ENCODE results near the gene PALLD. TPM values are rescaled to one million over a fixed set of nuclear protein-coding genes. Genes with fewer than 3 reads are reported as not detected.

Gene PALLD
- total RNA-seq, 4 donors from 2014 or later: 266 to 761 (median 441) TPM

GRCh38 chr4:168773388-168774195 lies 276.7 kb downstream of the PALLD start:
- no peak for DNase-seq
- Histone ChIP-seq H3K36me3 (no peaks in the 10 kb centered on the region), H3K4me3 (no peak overlapping the region), H3K4me1 (no peaks in the 10 kb centered on the region), H3K27ac (no peak overlapping the region), H3K9me3 (peaks cover 0 to 11% of the 10 kb centered on the region in 2 donors), H3K27me3 (no peaks in the 10 kb centered on the region)
- no peak for TF ChIP-seq POLR2A (IDR thresholded peaks at IDR 0.05)
- TF ChIP-seq, protein P1, sequence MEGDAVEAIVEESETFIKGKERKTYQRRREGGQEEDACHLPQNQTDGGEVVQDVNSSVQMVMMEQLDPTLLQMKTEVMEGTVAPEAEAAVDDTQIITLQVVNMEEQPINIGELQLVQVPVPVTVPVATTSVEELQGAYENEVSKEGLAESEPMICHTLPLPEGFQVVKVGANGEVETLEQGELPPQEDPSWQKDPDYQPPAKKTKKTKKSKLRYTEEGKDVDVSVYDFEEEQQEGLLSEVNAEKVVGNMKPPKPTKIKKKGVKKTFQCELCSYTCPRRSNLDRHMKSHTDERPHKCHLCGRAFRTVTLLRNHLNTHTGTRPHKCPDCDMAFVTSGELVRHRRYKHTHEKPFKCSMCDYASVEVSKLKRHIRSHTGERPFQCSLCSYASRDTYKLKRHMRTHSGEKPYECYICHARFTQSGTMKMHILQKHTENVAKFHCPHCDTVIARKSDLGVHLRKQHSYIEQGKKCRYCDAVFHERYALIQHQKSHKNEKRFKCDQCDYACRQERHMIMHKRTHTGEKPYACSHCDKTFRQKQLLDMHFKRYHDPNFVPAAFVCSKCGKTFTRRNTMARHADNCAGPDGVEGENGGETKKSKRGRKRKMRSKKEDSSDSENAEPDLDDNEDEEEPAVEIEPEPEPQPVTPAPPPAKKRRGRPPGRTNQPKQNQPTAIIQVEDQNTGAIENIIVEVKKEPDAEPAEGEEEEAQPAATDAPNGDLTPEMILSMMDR (IDR thresholded peaks at IDR 0.05): no peak
- intact Hi-C loops (cut with DNase I; ENCODE audit: low total_unique reads): no loop called here

DNA sequence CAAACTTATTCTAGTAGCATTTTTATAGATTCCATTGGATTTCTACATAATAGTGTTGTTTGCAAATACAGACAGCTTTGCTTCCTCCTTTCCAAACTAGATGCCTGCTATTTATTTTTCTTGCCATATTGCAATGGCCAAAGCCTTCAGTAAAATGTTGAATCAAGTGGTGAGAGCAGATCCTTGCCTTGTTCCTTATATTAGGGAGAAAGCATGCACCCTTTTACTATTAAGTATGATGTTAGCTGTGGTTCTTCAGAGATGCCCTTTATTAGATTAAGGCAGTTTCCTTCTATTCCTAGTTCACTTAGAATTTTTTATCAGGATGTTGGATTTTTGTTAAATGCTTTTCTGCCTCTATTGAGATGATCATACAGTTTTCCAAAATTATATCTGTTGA lies 279.5 kb downstream of the PALLD start:
- no peak overlapping the region for H3K4me3 ChIP-seq
- H3K27ac ChIP-seq: no peak overlapping the region
- peaks cover 0 to 11% of the 10 kb centered on the region in 2 donors for H3K9me3 ChIP-seq
- intact Hi-C loops (cut with DNase I; ENCODE audit: low total_unique reads): no loop called here
- no peaks in the 10 kb centered on the region for H3K36me3 ChIP-seq
- no peaks in the 10 kb centered on the region for H3K4me1 ChIP-seq
- no peaks in the 10 kb centered on the region for H3K27me3 ChIP-seq
- no peak for DNase-seq
- TF ChIP-seq, protein P1 (IDR thresholded peaks at IDR 0.05): no peak

GRCh38 chr4:168777277-168777965 lies 280.6 kb downstream of the PALLD start:
- Histone ChIP-seq H3K36me3 (no peaks in the 10 kb centered on the region), H3K4me1 (no peaks in the 10 kb centered on the region), H3K9me3 (peaks cover 0 to 11% of the 10 kb centered on the region in 2 donors), H3K27ac (no peak overlapping the region), H3K4me3 (no peak overlapping the region), H3K27me3 (no peaks in the 10 kb centered on the region)
- DNase-seq: no peak
- intact Hi-C loops (cut with DNase I; ENCODE audit: low total_unique reads): no loop called here
- TF ChIP-seq, protein P1 (IDR thresholded peaks at IDR 0.05): no peak
- TF ChIP-seq POLR2A (IDR thresholded peaks at IDR 0.05): no peak

DNA sequence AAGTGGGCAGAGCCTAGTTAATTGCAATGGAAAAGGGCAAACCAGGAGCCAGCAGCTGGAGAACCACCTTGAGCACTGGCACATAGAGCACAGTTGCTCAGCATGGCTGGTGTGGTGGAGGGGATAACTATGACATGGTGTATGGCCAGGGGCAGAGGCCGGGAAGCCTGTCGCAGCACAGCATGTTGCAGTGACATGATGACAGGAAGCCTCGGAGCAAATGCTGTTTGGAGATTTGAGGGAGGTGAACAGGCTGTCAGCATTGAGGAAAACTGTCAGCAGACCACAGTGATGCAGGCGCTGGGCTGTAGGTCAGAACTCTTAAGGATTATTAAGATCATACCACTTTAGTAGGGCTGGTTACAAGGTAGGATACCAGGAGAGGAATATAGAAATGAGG lies 284.5 kb downstream of the PALLD start:
- intact Hi-C loops (cut with DNase I; ENCODE audit: low total_unique reads): no loop called here
- Histone ChIP-seq H3K27me3 (no peaks in the 10 kb centered on the region), H3K4me1 (no peaks in the 10 kb centered on the region), H3K9me3 (peaks cover 0 to 3% of the 10 kb centered on the region in 2 donors), H3K27ac (peak overlapping the region in 1 of 2 donors; percentile 3), H3K4me3 (no peak overlapping the region), H3K36me3 (no peaks in the 10 kb centered on the region)
- DNase-seq: no peak
- TF ChIP-seq, protein P1 (IDR thresholded peaks at IDR 0.05): no peak
- TF ChIP-seq POLR2A (IDR thresholded peaks at IDR 0.05): no peak

- TF ChIP-seq, protein P1 (IDR thresholded peaks at IDR 0.05): no peak
- no peak for TF ChIP-seq POLR2A (IDR thresholded peaks at IDR 0.05)
- intact Hi-C loops (cut with DNase I; ENCODE audit: low total_unique reads): no loop called here
- no peaks in the 10 kb centered on the region for H3K4me1 ChIP-seq
These were observed 285.1 kb downstream of the PALLD start for GRCh38 chr4:168781926-168782325.

More at GRCh38 chr4:168781926-168782325, 285.1 kb downstream of the PALLD start:
- no peaks in the 10 kb centered on the region for H3K9me3 ChIP-seq
- no peak overlapping the region for H3K27ac ChIP-seq
- H3K4me3 ChIP-seq: no peak overlapping the region
- DNase-seq: no peak
- H3K27me3 ChIP-seq: no peaks in the 10 kb centered on the region
- H3K36me3 ChIP-seq: no peaks in the 10 kb centered on the region
